DMS153 treated with DMSO at 0.1 percent for 48 hours (cell line): Measurements from ENCODE around the gene AGK.
A peak's percentile ranks its signal among the peaks of the same experiment; 100 is the strongest.

Experiments used
- DNase-seq: peaks from one replicate; lab custom pipeline; 2025; ENCODE audit not compliant: unreplicated experiment; lab: John Stamatoyannopoulos, UW

The AGK gene, protein sequence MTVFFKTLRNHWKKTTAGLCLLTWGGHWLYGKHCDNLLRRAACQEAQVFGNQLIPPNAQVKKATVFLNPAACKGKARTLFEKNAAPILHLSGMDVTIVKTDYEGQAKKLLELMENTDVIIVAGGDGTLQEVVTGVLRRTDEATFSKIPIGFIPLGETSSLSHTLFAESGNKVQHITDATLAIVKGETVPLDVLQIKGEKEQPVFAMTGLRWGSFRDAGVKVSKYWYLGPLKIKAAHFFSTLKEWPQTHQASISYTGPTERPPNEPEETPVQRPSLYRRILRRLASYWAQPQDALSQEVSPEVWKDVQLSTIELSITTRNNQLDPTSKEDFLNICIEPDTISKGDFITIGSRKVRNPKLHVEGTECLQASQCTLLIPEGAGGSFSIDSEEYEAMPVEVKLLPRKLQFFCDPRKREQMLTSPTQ

DNA sequence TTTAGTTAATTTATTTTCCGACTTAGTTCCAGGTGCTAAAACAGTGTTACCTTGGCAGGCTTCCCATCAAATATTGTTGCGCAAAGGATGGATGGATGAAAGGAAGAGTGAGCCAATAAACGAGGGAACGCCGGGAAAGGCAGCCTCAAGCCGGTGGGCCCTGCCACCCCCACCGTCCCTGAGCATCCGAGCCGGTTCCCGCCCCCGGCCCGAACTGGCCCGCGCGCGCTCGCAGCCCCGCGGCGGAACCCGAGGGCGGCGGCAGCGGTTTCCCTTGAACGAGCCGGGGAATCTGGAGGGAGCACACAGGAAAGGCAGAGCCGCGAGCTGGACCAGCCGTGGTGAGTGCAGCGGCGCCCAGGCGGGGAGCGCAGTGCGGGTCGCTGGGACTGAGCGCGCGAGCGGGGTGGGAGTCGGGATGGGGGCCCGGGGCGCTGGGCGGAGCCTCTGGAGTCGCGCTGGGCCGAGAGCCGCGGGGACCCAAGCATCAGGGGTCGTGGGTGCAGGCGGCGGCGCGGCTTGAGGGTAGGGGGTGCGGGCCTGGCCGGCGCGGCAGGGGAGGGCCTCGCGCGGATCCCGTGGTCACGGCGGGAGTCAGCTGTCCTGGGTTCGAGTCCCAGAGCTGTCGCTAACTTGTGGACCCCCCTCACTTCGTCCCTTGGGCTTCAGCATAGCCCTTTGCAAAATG lies at the start of gene AGK:
Gene AGK (plus strand): TSS at position 317 of the 688 bp plus-strand sequence. CDS start 4,057 bp downstream, outside the sequence.
- DNase-seq: peak; percentile 67

DNA sequence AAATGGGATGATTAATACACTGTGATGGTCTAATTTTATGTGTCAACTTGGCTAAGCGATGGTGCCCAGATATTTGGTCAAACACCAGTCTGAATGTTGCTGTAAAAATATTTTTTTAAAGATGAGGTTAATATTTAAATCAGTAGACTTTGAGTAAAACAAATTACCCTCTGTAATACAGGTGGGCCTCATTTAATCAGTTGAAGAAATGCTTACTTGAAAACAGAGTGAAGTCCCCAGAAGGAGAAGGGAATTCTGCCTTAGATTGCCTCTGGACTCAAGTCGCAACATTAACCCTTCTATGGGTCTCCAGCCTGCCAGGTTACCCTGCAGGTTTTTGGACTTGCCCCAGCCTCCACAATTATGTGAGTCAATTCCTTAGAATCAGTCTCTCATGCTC lies 49.8 kb upstream of the AGK start:
- no peak for DNase-seq

DNA sequence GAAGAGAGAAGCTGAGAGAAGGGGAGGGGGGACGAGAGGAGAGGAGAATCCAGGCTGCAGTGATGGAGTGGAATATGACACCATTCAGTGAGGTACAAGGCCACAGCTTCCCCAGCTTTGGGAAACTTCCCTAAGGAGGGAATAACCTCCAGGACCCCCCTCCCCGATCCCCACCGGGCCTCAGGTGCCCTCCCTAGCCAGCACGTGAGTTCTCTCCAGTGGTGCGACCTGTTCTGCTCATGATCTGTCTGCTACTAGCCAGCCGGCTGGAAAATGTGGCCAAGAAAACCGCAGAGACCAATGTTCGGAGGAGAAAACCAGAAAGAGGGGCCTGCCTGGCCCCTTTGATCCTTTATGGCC lies 39.9 kb upstream of the AGK start:
- no peak for DNase-seq

DNA sequence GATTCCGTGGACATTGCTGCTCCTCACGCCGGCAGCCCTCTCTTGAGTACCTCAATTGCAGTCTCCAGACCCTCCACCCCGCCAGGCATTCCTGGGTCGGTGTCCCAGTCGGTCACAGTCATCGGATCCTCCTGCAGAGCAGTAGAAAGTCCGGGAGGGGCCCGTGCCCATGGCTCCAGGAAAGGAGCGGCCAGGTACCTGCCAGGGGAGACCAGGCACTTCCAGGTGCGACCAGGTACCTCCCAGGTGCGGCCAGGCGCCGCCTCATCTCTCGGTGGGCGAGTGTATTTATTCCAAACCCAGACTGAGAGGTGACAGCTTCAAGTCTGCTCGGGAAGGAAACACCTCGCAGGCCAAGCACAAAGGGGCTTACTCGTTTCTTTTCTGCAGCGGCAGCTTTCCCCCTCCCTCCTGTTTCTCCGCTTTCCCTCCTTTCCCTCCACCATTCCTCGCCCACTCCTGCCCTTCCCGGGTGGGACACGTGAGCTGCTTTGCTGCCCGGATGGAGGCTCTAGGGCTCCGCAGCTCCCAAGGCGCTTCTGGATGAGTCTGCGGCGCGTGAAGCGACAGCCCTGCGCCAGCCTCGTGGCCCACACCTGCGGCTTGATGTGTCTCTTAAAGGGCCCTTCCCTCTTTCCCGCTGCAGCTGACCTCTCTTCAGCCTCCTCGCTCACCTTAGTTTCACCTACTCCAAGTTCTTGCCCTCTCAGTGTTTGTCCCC lies 39.4 kb upstream of the AGK start:
- DNase-seq: no peak

DNA sequence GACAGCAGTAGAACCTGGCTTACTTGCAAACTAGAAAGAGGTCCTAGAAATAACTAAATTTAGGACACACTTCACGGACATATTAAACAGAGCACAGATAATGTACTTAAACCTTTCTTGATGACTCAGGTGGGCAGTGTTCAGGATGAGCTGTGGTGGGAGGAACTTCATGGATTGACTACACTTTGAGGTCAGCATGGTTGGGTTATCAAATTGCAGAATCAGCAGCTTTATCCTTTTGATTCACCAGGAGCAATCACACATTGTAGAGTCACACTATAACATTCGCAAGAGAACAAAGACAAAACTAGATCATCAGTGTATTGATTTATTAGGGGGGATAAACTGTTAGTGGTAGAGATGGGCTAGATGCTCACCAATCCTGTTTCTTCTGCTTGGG lies 38.6 kb upstream of the AGK start:
- DNase-seq: no peak

DNA sequence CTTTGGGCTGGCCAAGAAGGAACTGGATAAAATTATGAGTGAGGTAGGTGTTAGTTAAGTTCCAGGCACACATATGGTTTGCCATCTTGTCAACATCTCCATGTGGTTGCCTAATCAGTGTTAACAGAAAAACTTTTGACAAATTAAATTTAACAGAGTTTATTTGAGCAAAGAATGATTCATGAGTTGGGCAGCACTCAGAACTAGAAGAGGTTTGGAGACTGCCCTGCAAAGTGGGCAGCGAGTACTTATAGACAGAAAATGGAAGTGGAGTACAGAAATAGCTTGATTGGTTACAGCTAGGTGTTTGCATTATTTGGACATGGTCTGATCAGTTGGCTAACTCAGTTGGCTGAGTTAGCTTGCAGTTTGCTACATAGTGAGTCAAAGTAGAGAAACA lies 37.5 kb upstream of the AGK start:
- DNase-seq: no peak

DNA sequence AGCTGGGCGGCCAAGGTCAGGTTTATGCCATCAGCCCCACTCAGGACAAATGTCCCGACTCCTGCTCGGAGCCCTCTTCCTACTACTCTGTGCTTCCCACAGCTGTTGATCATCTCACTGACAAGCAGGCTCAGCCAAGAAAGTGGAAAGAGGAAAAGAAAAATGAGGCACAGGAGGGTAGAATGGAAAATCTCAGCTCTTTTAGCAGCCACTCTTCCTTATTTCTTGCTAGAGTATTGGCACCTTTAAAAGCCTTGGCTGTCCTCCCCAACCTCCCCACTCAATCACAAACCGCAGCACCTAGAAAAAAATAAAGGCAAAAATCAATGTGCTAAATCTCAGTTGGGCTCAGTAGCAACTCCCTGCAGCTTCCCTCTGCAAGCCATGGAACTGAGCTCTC lies 35.3 kb upstream of the AGK start:
- DNase-seq: no peak

DNA sequence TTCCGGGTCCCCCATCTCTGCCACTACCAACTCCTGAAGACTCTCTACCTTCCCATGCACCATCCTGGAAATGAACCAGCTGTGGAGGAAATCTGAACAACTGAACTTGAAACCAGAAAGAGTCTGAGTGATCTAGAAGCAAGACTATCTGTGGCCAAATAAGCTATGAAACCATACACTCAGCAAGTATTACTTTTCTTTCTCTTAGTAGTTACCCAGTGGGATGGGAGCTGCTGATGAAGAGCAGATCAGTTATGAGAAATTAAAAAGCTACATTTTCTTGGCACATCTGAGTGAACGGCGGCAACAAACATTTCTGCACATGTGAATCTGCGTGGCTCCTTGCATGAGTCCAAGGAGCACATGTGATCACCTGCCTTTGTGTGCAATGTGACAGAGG lies 31.6 kb upstream of the AGK start:
- DNase-seq: no peak

DNA sequence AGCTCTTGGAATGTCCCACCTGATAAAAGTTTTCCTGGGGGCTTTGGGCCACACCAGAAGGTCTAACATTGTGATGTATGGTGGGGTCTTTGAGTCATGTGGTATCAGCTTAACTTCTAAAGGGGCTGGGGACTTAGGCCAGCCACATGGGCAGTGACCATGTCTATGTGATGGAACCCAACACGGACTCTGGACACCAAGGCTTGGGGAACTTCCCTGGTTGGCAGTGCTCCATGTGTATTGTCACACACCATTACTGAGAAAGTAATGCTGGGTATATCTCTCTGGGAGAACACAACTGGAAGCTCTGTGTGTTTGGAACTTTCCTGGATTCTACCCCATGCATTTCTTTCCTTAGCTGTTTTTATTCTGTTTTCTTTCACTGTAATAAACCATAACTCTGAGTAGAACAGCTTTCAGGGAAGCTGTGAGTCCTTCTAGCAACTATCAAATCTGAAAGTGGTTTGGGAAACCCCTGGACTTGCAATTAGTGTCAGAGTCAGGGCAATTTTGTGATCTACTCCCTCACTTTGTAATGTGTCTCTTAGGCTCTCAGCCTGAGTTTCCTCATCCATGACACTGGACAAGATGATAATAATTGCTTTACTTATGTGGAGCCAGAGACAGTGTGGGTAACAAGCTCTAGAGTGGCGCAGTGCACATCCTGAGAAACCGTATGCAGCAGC lies 28.4 kb upstream of the AGK start:
- DNase-seq: no peak

DNA sequence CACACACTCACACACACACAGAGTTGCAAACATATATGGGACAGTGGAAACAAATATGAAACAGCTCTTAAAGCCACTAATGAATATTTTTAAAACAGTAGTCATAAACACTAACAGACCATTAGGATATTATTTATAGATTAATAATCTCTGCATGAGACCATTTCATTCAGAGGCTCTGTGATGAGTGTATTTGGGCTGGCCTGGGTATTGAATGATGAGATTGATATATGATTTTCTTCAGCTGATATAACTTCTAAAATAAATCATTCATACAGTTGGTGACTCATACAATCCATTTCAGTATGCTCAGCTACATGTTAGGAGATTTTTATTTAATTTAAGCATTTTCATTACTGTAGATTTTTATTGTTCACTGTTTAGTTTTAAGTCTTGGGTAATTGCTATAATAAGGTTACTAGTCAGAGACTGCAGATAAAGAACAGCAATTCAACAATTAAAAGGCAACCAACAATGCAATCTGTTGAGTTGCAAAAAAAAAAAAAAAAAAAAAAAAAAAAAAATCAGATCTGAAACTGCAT lies 25.2 kb upstream of the AGK start:
- DNase-seq: no peak

DNA sequence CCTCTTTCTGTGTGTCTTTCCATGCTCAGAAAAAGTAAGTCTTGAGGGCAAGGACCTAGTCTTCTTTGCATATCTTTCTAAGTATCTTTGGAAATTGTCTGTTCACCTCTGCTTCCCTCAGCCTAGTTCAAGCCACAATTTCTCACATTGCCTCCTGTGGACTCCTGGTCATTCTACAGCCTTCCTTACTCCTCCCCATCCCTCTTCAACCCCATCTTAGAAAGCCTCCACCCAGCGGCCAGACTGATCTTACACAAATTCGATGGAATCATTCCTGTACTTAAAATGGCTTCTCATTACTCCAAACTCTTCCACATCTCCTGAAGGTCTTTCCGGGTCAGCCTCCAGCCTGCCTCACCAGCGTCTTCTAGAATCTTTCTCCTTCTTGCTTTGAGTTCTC lies 24.1 kb upstream of the AGK start:
- DNase-seq: no peak

DNA sequence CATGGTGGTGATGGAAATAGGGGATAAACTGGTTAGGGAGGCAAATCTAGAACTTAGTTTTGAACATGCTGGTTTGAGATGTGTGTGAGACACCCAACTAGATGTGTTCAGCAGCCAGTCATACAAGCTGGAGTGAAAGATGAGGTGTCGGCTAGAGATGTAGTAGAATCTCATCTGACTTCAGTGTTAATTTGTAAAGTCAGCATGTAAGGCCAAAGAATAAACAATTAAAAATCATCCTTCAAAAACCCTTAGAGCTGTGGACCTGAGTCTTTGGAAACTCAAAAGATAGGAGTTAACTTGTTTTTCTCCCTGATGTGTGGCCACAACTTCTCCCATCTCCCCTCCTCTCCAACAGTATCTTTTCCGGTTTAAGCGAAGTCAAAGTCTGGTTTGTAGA lies 22.8 kb upstream of the AGK start:
- no peak for DNase-seq

DNA sequence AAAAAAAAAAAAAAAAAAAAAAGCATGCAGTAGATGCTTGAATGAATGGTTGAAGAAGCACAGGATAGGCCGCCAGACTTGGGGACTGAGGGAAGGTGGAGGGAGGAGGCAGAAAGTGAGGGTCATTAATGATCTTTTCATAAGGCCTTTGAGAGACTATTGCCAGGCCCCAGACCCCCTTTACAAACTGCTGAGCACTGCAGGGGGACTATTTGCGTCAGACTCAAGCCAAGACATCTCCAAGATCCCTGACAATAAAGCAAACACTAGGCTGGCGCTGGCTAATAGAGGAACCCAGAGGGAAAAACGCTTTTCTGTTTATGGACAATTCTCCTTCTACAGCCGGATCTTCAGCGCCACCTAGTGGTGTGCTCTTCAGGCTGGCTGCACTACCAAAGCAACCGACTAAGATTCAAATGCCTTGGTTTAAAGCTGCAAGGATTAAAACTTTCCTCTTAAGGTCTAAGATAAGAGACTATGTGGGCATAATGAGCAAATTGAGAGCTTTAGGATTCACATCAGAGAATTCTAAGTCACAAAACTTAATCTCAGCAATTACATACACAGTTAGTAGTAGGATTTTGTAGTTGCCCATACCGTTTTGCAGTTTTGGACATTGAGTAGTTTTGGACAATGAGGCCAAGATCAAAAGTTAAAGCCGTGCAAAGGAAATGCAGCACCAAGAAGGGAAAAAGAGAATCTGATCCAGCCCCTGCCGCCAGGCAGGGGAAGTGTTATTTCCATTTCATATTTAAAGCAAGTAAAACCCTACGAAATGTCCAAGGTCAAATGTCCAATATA lies 17.9 kb upstream of the AGK start:
- DNase-seq: peak; percentile 83

DNA sequence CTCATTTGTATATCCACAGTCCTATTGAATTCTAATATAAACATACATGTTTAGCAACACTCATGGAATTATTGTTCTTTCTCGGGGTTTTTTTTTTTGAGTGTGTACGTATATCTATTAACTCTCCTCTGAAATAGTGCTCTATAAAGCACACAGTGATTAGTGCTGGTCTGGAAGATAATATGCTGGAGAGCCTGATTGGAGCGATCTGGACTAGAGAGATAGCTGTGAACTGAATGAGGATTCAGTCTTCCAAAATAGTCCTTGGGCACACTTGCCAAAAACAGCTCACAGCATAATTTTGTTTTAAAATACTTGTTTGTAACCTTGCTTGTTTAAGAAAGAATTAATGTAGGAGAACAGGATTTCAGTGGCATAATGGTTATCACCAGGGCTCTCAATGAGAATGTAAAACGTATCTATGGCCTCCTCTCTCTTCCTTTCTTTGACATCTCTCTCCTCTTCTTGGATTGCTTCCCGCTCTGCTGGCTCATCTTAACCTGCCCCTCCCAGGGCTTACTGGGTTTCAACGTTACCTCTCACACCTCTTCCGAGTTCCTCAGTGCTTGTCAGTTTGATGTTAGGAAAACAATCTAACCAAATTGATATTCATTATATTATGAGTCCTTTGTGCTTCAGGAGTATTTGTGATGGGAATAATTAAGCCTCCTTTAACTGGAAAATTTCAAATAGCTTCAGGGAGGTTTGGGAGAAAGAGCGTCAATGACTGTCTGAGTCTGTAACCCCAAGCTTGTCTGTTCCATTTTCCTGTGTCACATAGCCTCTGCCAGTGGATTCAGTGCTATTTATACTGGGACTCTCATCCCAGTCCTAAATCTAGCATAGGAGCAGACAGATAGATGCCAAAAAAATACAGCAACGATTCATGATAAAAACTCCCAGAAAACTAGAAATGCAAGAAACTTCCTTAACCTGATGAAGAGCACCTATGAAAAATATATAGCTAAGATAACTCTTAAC lies 16.2 kb upstream of the AGK start:
- DNase-seq: no peak

DNA sequence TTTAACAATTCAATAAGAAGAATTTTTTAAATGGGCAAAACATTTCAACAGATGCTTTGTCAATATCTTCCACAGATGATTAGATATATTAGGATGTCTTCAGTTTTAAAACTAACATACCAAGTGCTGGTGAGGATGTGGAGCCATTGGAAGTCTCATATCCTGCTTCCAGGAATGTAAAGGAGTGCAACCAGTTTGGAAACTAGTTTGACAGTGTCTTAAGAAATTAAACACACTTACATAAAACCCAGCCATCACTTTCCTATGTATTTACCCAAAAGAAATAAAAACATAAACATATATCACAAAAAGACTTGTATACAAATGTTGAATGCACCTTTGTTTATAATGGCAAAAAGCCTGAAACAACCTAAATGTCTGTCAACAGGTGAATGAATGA lies 13.3 kb upstream of the AGK start:
- no peak for DNase-seq

DNA sequence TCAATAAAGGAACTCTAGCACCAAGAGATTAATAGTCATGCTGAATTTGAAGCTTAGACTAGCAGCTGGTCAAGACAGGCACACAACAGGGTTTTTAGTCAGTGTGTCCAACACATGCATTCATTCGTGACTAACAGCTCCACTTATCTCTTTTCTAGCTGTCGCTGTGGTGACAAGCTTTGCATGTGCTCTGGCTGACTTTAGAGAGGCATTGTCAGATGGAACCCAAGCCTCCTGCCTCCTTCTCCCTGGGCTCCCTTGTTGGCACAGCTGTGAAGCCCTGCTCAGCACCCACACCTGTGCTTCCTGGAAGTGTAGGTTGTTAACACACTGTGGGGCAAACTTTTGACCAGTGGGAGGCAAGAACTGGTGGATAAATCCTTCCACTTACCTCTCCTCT lies 9.8 kb upstream of the AGK start:
- no peak for DNase-seq

DNA sequence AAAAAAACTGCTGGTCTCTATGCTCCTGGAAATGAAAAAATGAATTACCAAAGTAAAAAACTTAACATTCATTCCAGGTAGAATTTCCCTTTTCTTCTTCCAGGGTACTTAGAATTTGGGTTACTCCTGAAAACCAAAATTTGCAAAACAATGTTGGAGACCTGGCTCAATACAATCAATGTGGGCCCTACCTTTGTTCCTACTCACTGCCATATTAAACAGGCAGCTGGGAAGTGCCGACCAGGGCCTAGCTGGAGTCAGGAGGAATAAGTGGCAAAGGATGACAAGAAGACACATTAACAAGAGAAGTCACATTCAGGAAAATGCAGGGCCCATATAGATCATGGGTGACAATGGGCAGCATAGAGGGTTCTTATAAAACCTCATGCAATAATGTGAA lies 6.4 kb upstream of the AGK start:
- DNase-seq: no peak

DNA sequence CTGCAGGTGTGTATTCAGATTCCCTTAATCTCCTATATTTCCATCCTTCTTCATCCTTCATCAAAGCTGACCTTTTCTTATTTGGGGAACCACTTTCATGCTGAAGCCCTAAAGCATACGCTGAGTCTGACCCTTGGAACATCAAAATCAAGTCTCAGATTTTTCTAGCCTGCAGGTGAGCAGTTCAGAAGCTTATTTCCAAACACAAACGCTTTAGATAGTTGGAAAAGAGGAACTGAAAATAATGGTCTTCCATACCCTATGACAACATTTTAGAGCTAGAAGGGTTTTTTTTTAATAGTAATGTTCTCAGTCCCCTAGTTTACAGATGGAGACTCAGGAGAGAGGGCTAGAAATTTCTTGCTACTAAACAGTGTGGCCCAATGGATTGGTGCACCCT lies 1.6 kb upstream of the AGK start:
- no peak for DNase-seq

DNA sequence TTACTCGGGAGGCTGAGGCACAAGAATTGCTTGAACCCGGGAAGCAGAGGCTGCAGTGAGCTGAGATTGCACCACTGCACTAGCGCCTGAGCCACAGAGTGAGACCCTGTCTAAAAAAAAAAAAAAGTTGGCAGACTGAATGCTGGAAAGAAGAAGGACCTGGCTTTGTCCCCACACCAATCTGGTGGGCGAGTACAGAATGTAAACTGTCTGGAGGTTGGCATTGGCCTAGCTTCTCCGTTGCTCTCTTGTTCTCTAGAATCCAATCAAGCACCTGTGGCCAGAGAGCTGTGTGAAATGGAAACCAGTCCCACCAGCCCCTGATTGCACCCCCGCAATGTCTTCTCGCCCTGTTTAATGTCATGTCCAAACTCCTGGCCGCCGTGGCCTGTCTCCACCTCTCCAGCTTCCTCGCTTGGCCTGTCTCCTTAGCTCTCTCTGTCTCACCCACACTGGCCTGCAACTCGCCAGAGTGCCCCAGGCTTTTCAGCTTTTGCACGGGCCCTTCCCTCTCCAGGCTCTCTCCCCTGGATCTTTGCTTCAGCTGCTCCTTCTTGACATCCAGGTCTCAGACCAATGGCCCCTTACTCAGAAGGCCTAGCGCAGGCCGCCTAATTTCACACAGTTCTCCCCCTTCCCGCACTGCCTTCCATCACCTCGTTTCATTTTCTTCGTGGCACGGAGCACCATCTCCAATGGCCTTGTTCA lies 670 bp upstream of the AGK start:
- DNase-seq: no peak
